ENCODE data around the gene AP3S2.
"Not testable (repeated sequence)": the region's sequence is repeated elsewhere in the genome, so short reads cannot be mapped to it uniquely, and the experiment has no call there.

Gene AP3S2

DNA sequence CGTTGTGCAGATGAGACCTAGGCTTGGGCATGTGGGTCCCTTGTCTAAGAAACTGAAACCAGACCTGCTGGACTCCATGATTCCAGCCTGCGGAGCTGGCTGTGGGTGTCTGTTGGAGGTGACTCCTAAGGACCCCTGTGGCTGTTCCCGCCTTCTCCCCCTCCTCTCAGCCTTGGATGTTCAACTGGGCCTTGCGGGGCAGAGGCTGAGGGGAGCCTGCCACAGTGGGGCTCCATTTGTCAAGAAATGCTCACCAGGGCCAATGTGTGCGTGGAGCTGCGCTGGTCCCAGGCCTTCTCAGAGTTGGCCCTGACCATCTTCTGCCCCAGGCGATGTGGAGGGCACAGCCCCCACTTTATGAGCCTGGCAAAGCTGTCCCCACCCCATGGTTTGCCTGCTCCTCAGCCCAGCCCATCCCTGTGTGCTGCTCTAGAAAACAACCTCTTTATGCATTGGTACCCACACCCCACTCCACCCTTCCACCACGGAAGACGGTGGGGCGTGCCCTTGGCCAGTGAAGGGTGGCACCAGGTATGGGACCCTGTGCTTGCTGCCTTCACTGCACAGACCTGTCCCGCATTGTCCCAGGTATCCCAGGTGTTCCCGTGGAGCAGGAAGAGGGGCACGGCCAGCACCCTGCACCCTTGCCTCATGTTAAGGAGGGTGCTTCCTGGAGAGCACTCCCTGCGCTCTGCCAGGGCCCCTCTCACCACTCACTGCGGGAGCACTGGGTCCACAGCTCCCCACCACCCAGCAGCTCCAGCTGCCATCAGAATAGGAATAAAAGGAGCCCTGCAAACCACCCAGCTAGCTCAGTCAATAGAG, 109.7 kb downstream of the AP3S2 start:
- no peak for TF ChIP-seq EZH2 (optimal IDR thresholded peaks at IDR 0.05; ENCODE audit: low read depth, low read length)
- no peak for TF ChIP-seq CTCF (IDR thresholded peaks at IDR 0.05; ENCODE audit: low read length)
- no peak for TF ChIP-seq EZH2phosphoT487 (IDR thresholded peaks at IDR 0.05; ENCODE audit: low read length)
- H3K9ac ChIP-seq (ENCODE audit: low read length): no peak overlapping the region
- no peaks in the 10 kb centered on the region for H3K79me2 ChIP-seq (ENCODE audit: low read length)
- H3K9me3 ChIP-seq (replicated peaks; ENCODE audit: insufficient read depth, low read length): no peaks in the 10 kb centered on the region
- H3F3A ChIP-seq (ENCODE audit: insufficient read depth, low read length): peaks cover 20% of the 10 kb centered on the region
- H3K4me3 ChIP-seq (ENCODE audit: low read length): no peak overlapping the region
- H3K4me2 ChIP-seq (ENCODE audit: low read depth, low read length): no peak overlapping the region
- H3K27me3 ChIP-seq (replicated peaks; ENCODE audit: insufficient read depth, low read length): no peaks in the 10 kb centered on the region
- no peaks in the 10 kb centered on the region for H4K20me1 ChIP-seq (ENCODE audit: insufficient read depth, low read length)
- no peak overlapping the region for H2AFZ ChIP-seq (ENCODE audit: low read length)
- DNase-seq: no peak
- no peak overlapping the region for H3K27ac ChIP-seq (ENCODE audit: low read length)
- H3K9me2 ChIP-seq (replicated peaks; ENCODE audit: insufficient read depth, low read length): no peaks in the 10 kb centered on the region
- H3K36me3 ChIP-seq (replicated peaks; ENCODE audit: insufficient read depth, low read length): no peaks in the 10 kb centered on the region
- H3K4me1 ChIP-seq (ENCODE audit: low read length): peaks cover 24% of the 10 kb centered on the region

- Histone ChIP-seq H2AFZ (ENCODE audit: low read length) (no peak overlapping the region), H3K27ac (ENCODE audit: low read length) (no peak overlapping the region), H4K20me1 (ENCODE audit: insufficient read depth, low read length) (no peaks in the 10 kb centered on the region), H3K4me2 (ENCODE audit: low read depth, low read length) (no peak overlapping the region), H3K79me2 (ENCODE audit: low read length) (no peaks in the 10 kb centered on the region), H3K4me3 (ENCODE audit: low read length) (no peak overlapping the region), H3K9ac (ENCODE audit: low read length) (no peak overlapping the region), H3K27me3 (replicated peaks; ENCODE audit: insufficient read depth, low read length) (no peaks in the 10 kb centered on the region), H3K9me3 (replicated peaks; ENCODE audit: insufficient read depth, low read length) (no peaks in the 10 kb centered on the region), H3F3A (ENCODE audit: insufficient read depth, low read length) (peaks cover 20% of the 10 kb centered on the region), H3K4me1 (ENCODE audit: low read length) (peaks cover 24% of the 10 kb centered on the region), H3K9me2 (replicated peaks; ENCODE audit: insufficient read depth, low read length) (no peaks in the 10 kb centered on the region), H3K36me3 (replicated peaks; ENCODE audit: insufficient read depth, low read length) (no peaks in the 10 kb centered on the region)
- no peak for DNase-seq
- TF ChIP-seq EZH2phosphoT487 (IDR thresholded peaks at IDR 0.05; ENCODE audit: low read length) (no peak), EZH2 (optimal IDR thresholded peaks at IDR 0.05; ENCODE audit: low read depth, low read length) (no peak), CTCF (IDR thresholded peaks at IDR 0.05; ENCODE audit: low read length) (no peak)
Measured at GRCh38 chr15:89783111-89783860, 110.5 kb downstream of the AP3S2 start.

DNA sequence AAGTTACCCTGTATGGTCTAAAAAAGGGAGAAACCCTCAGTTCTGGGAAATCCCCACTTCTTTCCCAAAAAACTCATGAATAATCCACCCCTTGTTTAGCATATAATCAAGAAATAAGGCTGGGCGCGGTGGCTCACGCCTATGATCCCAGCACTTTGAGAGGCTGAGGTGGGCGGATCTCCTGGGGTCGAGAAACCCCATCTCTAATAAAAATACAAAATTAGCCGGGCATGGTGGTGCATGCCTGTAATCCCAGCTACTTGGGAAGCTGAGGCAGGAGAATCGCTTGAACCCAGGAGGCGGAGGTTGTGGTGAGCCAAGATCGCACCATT, 111.2 kb downstream of the AP3S2 start:
- H2AFZ ChIP-seq (ENCODE audit: low read length); H3K4me3 ChIP-seq (ENCODE audit: low read length); H3K9me3 ChIP-seq (replicated peaks; ENCODE audit: insufficient read depth, low read length); DNase-seq; H4K20me1 ChIP-seq (ENCODE audit: insufficient read depth, low read length); H3K9me2 ChIP-seq (replicated peaks; ENCODE audit: insufficient read depth, low read length); H3K27me3 ChIP-seq (replicated peaks; ENCODE audit: insufficient read depth, low read length); H3K9ac ChIP-seq (ENCODE audit: low read length); H3K36me3 ChIP-seq (replicated peaks; ENCODE audit: insufficient read depth, low read length); H3K4me2 ChIP-seq (ENCODE audit: low read depth, low read length); H3K79me2 ChIP-seq (ENCODE audit: low read length): not testable (repeated sequence)
- peak overlapping the region; percentile 96; the same call in 1 of the 2 replicates for H3K27ac ChIP-seq (ENCODE audit: low read length)
- H3K4me1 ChIP-seq (ENCODE audit: low read length): peaks cover 24% of the 10 kb centered on the region
- peaks cover 20% of the 10 kb centered on the region for H3F3A ChIP-seq (ENCODE audit: insufficient read depth, low read length)
